Loucy (cell line): ENCODE results near the gene ADAMTS6.

Experiments
- H2AFZ ChIP-seq: fragments of 200-600 bp; sonication (generic); 2 replicates; pipeline ENCODE4 v1.6.0; 2016; ENCODE audit warnings: antibody characterized with exemption, mild to moderate bottlenecking, low read length, moderate library complexity
- H3F3A ChIP-seq: fragments of 200-600 bp; 2 replicates; pipeline ENCODE4 v1.6.0; 2016; ENCODE audit warnings: antibody characterized with exemption, low read depth, mild to moderate bottlenecking
- H3K27me3 ChIP-seq: fragments of 200-600 bp; sonication (generic); 2 replicates; pipeline ENCODE4 v1.6.1; 2014; ENCODE audit warnings: low read length, mild to moderate bottlenecking; ENCODE audit not compliant: insufficient read depth, poor library complexity, severe bottlenecking
- H3K36me3 ChIP-seq: fragments of 200-600 bp; sonication (generic); 2 replicates; pipeline ENCODE4 v1.6.1; 2016; ENCODE audit warnings: low read length; ENCODE audit not compliant: insufficient read depth
- H3K4me1 ChIP-seq: fragments of 200-600 bp; sonication (generic); 2 replicates; pipeline ENCODE4 v1.5.1; 2014; ENCODE audit warnings: low read length, mild to moderate bottlenecking; ENCODE audit not compliant: insufficient read depth, poor library complexity, severe bottlenecking
- H3K4me2 ChIP-seq: fragments of 200-600 bp; sonication (generic); 2 replicates; pipeline ENCODE4 v1.6.0; 2014; ENCODE audit warnings: antibody characterized with exemption, low read length, low read depth, mild to moderate bottlenecking; ENCODE audit not compliant: poor library complexity, severe bottlenecking
- H3K4me3 ChIP-seq: fragments of 200-600 bp; sonication (generic); 2 replicates; pipeline ENCODE4 v1.5.1; 2014; ENCODE audit warnings: low read length, mild to moderate bottlenecking, mixed read lengths; ENCODE audit not compliant: poor library complexity, severe bottlenecking
- H3K79me2 ChIP-seq: fragments of 200-600 bp; sonication (generic); 2 replicates; pipeline ENCODE4 v1.6.1; 2014; ENCODE audit warnings: low read length; ENCODE audit not compliant: insufficient read depth
- H3K9ac ChIP-seq: fragments of 200-600 bp; sonication (generic); 2 replicates; pipeline ENCODE4 v1.6.0; 2014; ENCODE audit warnings: mild to moderate bottlenecking, low read depth, low read length, moderate library complexity; ENCODE audit not compliant: poor library complexity, severe bottlenecking
- H3K9me2 ChIP-seq: fragments of 200-600 bp; sonication (generic); replicated peaks from 2 replicates; pipeline ENCODE4 v1.6.1; 2016; ENCODE audit warnings: low read depth, low read length, mixed read lengths
- H3K9me3 ChIP-seq: fragments of 200-600 bp; sonication (generic); 2 replicates; pipeline ENCODE4 v1.6.1; 2014; ENCODE audit warnings: mild to moderate bottlenecking, antibody characterized with exemption, low read length, low read depth; ENCODE audit not compliant: insufficient read depth
- H4K20me1 ChIP-seq: fragments of 200-600 bp; sonication (generic); 2 replicates; pipeline ENCODE4 v1.6.0; 2014; ENCODE audit warnings: antibody characterized with exemption, low read length, mild to moderate bottlenecking; ENCODE audit not compliant: insufficient read depth, poor library complexity, severe bottlenecking
- EZH2phosphoT487 ChIP-seq: fragments of 200-600 bp; IDR thresholded peaks from 2 replicates; pipeline ENCODE4 v1.6.1; 2018; ENCODE audit warnings: antibody characterized with exemption, mild to moderate bottlenecking, moderate library complexity, borderline replicate concordance
- TF ChIP-seq, protein P1 (sequence below): fragments of 200-600 bp; sonication (generic); conservative IDR thresholded peaks from 2 replicates; pipeline ENCODE4 v1.5.1; 2014; ENCODE audit warnings: mild to moderate bottlenecking, antibody characterized with exemption, low read length

The ADAMTS6 gene

DNA sequence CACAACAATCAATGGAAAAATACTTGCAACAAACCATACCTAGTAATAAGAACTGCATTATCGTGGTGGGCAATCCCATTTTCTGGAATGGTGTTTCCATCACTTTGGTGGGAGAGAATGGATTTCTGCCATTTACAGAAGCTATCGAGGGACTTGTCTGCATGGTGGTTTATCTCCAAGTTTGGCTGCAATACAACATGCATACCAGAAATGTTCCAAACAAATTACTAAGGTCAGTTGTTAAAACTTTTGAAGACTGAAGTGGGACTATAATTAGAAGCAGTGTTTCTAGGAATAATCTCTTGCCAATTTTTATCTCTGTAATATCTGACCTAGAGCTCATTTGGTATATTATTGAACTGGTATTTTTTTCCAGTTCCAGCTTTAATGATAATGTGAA is 30.3 kb downstream of the ADAMTS6 start:
- no peak overlapping the region for H2AFZ ChIP-seq
- H3K79me2 ChIP-seq: no peaks in the 10 kb centered on the region
- no peaks in the 10 kb centered on the region for H3K4me1 ChIP-seq
- H3K27me3 ChIP-seq: no peaks in the 10 kb centered on the region
- H3K9me3 ChIP-seq: no peaks in the 10 kb centered on the region
- no peaks in the 10 kb centered on the region for H4K20me1 ChIP-seq
- no peak for TF ChIP-seq EZH2phosphoT487
- TF ChIP-seq, protein P1, sequence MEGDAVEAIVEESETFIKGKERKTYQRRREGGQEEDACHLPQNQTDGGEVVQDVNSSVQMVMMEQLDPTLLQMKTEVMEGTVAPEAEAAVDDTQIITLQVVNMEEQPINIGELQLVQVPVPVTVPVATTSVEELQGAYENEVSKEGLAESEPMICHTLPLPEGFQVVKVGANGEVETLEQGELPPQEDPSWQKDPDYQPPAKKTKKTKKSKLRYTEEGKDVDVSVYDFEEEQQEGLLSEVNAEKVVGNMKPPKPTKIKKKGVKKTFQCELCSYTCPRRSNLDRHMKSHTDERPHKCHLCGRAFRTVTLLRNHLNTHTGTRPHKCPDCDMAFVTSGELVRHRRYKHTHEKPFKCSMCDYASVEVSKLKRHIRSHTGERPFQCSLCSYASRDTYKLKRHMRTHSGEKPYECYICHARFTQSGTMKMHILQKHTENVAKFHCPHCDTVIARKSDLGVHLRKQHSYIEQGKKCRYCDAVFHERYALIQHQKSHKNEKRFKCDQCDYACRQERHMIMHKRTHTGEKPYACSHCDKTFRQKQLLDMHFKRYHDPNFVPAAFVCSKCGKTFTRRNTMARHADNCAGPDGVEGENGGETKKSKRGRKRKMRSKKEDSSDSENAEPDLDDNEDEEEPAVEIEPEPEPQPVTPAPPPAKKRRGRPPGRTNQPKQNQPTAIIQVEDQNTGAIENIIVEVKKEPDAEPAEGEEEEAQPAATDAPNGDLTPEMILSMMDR: no peak
- no peaks in the 10 kb centered on the region for H3F3A ChIP-seq
- no peak overlapping the region for H3K4me2 ChIP-seq
- H3K36me3 ChIP-seq: no peaks in the 10 kb centered on the region
- H3K4me3 ChIP-seq: no peak overlapping the region
- no peaks in the 10 kb centered on the region for H3K9me2 ChIP-seq
- no peak overlapping the region for H3K9ac ChIP-seq

DNA sequence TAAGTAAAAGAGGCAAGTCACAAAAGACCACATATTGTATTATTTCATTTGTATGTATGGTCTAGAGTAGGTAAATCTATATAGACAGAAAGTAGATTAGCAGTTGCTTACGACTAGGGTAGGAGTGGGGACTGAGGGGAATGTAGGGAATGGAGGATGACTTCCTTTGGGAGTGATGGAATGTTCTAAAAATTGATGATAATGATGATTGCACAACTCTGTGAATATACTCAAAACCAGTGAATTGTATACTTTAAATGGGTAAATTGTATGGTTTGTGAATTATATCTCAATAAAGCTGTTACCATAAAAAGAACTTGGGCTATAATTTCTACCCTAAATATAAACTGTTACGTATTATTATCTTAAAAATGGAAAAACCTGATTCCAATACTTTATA is 35.0 kb downstream of the ADAMTS6 start:
- Histone ChIP-seq H3K4me2 (no peak overlapping the region), H3K4me3 (no peak overlapping the region), H4K20me1 (no peaks in the 10 kb centered on the region), H2AFZ (no peak overlapping the region), H3K36me3 (no peaks in the 10 kb centered on the region), H3K4me1 (no peaks in the 10 kb centered on the region), H3K9ac (no peak overlapping the region), H3K27me3 (no peaks in the 10 kb centered on the region), H3K79me2 (no peaks in the 10 kb centered on the region), H3K9me3 (no peaks in the 10 kb centered on the region), H3K9me2 (no peaks in the 10 kb centered on the region), H3F3A (no peaks in the 10 kb centered on the region)
- TF ChIP-seq, protein P1: no peak
- TF ChIP-seq EZH2phosphoT487: no peak

DNA sequence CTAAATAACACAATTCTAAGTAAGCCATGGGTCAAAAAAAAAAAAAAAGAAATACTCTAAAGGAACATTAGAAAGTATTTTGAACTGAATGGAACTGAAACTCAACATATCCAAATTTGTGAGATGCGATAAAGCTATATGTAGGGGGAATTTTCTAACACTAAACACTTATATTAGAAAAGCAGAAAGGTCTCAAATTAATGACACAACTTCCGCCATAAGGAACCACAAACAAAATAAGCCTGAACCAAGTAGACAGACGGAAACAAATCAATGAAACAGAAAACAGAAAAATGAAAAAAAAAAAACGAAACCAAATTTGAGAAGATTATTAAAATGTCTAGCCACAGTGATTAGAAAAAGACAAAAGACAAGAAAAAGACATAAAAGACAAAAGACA is 39.9 kb downstream of the ADAMTS6 start:
- Histone ChIP-seq H3K4me3 (no peak overlapping the region), H3F3A (no peaks in the 10 kb centered on the region), H4K20me1 (no peaks in the 10 kb centered on the region), H3K36me3 (no peaks in the 10 kb centered on the region), H2AFZ (no peak overlapping the region), H3K27me3 (no peaks in the 10 kb centered on the region), H3K9me3 (no peaks in the 10 kb centered on the region), H3K4me2 (no peak overlapping the region), H3K9ac (no peak overlapping the region), H3K79me2 (no peaks in the 10 kb centered on the region), H3K9me2 (no peaks in the 10 kb centered on the region), H3K4me1 (no peaks in the 10 kb centered on the region)
- TF ChIP-seq, protein P1: no peak
- TF ChIP-seq EZH2phosphoT487: no peak
